Right ventricle myocardium inferior (tissue), 1 donor: ENCODE measurements around the gene CADM2. TPM values are rescaled to one million over a fixed set of nuclear protein-coding genes. Genes with fewer than 3 reads are reported as not detected.
A peak's percentile ranks its signal among the peaks of the same experiment; 100 is the strongest.
"Not testable (repeated sequence)": the region's sequence is repeated elsewhere in the genome, so short reads cannot be mapped to it uniquely, and the experiment has no call there.

Experiments used
- ATAC-seq: fragments of 200-7000 bp; cut with Tn5 transposase; one replicate; pipeline ENCODE4 v1.9.1; 2020; ENCODE audit warnings: mild to moderate bottlenecking, moderate library complexity
- DNase-seq: peaks from one replicate; pipeline ENCODE4 v3.0.0; 2021; ENCODE audit errors: missing footprints
- intact Hi-C: fragments of 100-400 bp; cut with DNase I; formaldehyde crosslinking; loops from one replicate; pipeline ENCODE4 v1.11.0; 2022
- total RNA-seq: library from RNA; stranded (reverse); fragmentation: NEBNext Ultra II Directional; extraction: Animal tissue kit (Norgen Biotek cat#: 25700); gene quantifications from one replicate; pipeline ENCODE4 v1.2.1, GENCODE V29; 2021
- donor health status: DM: no; HTN: yes; CAD: no; lungs with severe emphysema.

Gene CADM2
- total RNA-seq, 1 donor from 2014 or later = 0.76 TPM

DNA sequence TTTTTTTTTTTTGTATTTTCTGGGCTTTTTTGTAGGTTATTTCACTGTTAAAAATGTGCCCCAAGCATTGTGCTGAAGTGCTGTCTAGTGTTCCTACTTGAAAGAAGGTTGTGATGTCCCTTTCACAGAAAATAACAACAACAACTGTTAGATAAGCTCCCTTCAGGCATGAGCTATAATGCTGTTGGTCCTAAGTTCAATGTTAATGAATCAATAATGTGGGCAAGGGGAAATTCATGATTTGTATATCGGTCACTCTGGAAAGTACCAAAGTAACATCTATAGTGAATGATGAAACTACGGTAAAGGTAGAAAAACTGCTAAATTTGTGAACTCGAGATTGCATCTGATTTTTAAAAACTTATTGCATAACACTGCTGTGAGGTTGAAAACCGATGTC is 539.4 kb downstream of the CADM2 start:
- DNase-seq (no peak), ATAC-seq (no peak)
- intact Hi-C loops = no loop called here

DNA sequence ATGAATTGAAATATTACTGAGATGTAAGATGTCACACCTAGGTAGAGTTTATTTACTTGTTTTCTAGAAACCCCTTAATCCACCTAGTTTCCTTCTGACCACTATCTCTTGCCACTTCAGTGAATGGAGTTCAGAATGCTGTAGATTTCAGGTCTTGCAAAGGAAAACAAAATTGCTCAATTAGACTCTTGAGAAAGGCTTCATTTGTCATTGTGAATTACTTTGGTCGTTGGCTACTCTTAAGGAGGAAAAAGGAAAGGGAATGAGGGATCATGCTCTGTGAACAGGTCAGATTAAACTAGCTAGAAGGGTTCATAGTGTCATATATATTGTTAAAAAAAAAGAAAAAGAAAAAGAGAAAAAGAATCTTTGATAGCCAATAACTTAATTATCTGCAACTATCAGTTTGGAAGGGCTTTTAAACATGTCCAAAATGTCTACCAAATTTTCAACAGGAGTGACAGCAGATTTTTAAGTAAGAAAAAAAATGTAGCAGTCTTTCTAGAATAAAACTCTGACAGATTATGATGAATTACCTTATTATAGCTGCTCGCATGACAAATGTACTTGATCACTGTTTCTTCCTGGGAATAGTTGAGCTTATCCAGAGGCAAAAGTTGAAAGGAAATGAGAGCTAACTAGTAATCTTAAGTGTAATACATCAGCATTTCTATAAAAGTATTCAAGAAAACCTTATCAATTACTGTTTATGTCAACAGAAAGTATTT is 543.5 kb downstream of the CADM2 start:
- ATAC-seq = no peak
- intact Hi-C loops = no loop called here
- no peak for DNase-seq

DNA sequence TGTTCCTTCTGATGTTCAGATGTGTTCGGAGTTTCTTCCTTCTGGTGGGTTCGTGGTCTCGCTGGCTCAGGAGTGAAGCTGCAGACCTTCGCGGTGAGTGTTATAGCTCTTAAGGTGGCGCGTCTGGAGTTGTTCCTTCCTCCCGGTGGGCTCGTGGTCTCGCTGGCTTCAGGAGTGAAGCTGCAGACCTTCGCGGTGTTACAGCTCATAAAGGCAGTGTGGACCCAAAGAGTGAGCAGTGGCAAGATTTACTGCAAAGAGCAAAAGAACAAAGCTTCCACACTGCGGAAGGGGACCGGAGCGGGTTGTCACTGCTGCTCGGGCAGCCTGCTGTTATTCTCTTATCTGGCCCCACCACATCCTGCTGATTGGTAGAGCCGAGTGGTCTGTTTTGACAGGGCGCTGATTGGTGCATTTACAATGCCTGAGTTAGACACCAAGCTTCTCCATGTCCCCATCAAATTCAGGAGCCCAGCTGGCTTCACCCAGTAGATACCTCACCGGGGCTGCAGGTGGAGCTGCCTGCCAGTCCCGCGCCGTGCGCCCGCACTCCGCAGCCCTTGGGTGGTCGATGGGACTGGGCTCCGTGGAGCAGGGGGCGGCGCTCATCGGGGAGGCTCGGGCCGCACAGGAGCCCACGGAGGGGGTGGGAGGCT is 545.5 kb downstream of the CADM2 start:
- DNase-seq, intact Hi-C loops, ATAC-seq: not testable (repeated sequence)

DNA sequence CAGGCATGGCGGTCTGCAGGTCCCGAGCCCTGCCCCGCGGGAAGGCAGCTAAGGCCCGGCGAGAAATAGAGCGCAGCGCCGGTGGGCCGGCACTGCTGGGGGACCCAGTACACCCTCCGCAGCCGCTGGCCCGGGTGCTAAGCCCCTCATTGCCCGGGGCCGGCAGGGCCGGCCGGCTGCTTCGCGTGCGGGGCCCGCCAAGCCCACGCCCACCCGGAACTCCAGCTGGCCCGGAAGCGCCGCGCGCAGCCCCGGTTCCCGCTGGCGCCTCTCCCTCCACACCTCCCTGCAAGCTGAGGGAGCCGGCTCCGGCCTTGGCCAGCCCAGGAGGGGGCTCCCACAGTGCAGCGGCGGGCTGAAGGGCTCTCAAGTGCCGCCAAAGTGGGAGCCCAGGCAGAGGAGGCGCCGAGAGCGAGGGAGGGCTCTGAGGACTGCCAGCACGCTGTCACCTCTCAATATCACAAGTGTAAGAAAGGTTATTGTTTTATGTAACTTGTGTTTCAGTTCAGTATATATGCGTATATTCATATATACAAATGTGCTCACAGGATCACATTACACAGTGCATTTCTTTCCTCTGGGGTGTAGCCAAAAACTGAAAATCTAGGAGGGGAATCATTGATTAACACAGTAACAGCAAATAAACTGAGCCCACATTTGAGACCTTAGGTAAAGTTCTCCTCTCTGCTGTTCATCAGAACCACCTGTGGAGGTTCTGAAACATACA is 546.2 kb downstream of the CADM2 start:
- ATAC-seq, intact Hi-C loops, DNase-seq: not testable (repeated sequence)

DNA sequence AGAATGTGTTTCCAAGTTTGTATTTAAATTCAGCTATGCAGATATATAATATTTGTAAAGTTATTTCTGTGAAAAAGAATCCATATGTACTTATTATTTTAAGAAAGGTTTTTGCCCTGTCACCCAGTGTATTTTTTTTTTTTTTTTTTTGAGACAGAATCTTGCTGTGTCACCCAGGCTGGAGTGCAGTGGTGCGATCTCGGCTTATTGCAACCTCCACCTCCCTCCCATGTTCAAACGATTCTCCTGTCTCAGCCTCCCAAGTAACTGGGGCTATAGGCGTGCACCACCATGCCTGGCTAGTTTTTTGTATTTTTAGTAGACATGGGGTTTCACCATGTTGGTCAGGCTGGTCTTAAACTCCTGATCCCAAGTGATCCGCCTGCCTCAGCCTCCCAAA is 548.3 kb downstream of the CADM2 start:
- ATAC-seq, intact Hi-C loops, DNase-seq: not testable (repeated sequence)

DNA sequence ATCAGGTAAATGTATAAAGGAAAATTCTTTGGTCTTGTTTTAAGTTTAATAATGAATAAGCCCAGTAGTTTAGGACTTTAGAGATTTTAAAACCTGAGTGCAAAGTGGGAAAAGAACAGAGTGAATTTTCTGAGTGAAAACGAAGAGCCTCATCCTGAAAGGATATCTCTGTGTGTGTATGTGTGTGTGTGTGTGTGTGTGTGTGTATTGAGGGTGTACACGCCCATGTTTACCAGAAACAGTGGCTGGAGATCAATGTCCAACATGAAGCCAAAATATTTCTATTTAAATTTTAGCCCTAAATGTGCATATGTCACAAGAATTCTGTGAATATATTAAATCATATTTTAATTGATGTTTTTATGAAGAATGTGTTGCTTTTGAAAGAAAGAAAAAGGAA is 549.9 kb downstream of the CADM2 start:
- no peak for DNase-seq
- intact Hi-C loops = no loop called here
- ATAC-seq = no peak

DNA sequence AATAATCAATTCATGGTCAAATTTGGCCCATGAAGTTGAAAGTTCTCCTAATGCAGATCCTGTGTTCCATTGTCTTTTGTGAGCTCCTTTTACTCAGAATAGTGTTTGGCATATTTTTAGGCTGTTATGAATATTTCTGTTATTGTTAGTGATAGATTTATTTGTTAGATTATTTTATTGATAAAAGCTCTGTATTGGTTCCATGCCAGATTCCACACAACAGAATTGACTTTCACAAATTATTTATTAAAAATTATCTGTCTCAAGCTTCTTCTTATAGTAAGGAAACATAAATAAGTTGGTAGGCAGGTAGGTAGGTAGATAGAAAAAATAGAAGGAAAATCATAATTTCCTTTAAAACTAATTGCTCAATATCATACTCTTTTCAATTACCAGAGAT is 557.4 kb downstream of the CADM2 start:
- no peak for DNase-seq
- intact Hi-C loops = no loop called here
- no peak for ATAC-seq

DNA sequence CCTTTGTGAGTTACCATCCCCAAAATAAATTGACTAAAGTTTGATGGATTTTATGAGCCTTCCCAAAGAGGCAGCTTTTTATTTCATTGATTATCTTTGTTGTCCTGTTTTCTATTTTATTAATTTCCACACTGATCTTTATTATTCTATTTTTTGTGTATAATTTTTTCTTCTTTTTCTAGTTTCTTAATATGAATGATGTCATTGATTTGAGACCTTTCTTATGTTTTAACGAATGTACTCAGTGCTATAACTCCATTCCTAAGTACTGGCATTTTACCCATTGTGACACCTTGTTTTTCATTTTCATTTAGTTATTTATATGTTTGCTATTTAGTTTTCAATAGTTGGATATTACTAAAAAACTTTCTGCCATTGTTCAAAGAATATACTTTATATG is 565.3 kb downstream of the CADM2 start:
- intact Hi-C loops = no loop called here
- ATAC-seq = no peak
- no peak for DNase-seq

DNA sequence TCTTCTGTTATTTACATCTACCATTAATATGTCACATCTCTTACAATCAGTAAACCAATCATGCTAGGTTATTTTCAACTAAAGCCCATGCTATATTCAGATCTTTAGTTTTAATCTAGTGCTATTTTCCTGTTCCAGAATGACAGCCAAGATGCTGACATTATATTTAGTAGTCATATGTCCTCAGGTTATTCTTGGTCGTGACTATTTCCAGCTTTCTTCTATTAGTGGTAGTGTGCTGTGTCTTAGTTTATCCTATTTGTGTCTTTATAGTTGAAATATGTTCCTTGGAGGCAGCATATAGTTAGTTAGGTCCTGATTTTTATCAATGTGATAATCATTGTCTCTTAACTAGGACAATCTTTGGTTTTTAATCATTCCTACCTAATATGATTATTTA is 566.5 kb downstream of the CADM2 start:
- ATAC-seq (no peak), DNase-seq (no peak)
- intact Hi-C loops = no loop called here

DNA sequence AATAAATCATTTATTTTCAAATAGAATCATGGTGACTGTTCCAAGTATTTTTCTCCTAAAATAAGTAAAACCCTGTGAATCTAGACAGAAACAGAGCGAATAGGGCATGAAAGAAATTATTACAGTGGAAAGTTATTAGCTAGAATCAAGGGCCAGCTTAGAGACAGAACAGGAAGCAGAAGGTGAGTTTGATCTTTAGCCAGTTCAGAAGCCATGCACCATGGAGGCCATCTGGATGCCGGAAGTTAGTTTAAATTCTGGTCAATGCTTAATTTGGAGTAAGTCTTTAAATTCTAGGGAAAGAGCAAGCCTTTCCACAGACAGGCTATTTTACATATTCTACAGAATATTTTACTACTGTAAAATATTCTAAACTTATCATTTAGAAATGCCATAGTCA is 574.8 kb downstream of the CADM2 start:
- DNase-seq = no peak
- intact Hi-C loops = no loop called here
- ATAC-seq = no peak

DNA sequence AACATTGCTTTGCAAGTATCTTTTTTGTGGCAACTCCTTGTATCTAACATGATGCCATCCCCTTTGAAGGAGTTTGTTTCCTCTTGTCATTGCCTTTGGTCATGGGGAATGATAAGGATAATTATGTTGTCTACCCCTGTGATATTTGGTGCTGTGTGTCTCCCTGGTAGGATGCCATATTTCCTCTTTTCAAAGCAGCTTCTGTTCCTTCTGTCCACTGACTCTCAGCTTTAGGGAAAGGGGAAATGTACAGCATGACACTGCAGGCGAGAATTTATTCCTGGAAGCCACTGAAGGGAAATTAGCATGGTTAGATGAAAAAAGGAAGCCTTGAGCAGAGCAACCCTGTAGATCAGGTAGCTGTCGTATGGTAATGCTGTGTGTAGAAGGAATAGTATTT is 576.7 kb downstream of the CADM2 start:
- ATAC-seq (no peak), DNase-seq (no peak)
- intact Hi-C loops = no loop called here

DNA sequence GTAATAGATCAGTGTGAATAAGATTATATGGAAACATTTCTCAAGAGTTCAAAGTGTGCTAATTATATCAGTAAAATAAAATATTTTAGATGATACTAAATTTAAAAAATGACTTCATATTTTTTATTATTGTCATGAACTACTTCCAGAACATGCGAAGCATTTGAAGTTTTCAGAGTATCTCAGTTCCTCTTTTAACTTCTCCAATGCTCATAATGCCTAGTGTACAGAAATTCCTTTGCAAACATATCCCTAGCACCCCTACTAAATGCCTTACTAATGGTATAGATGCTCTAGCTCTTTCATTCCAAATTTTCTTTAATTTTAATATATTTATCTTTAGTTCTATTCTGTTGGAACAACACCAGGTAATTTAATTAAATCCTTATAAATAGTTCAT is 580.4 kb downstream of the CADM2 start:
- intact Hi-C loops = no loop called here
- DNase-seq = no peak
- ATAC-seq = no peak

DNA sequence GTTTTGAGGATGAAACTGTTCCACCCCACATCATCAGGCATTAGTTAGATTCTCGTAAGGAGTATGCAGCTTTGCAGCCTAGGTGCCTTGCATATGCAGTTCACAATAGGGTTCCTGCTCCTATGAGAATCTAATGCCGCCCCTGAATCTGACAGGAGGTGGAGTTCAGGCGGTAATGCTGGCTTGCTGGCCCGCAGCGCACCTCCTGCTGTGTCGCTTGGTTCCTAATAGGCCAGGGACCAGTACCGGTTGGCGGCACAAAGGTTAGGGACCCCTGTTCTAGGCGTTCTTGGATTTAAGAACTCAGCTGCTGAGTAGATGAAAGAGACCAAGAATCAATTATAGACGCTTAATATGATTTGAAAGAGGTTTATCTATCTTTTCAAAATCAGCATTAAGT is 595.4 kb downstream of the CADM2 start:
- ATAC-seq (no peak), DNase-seq (no peak)
- intact Hi-C loops = no loop called here

DNA sequence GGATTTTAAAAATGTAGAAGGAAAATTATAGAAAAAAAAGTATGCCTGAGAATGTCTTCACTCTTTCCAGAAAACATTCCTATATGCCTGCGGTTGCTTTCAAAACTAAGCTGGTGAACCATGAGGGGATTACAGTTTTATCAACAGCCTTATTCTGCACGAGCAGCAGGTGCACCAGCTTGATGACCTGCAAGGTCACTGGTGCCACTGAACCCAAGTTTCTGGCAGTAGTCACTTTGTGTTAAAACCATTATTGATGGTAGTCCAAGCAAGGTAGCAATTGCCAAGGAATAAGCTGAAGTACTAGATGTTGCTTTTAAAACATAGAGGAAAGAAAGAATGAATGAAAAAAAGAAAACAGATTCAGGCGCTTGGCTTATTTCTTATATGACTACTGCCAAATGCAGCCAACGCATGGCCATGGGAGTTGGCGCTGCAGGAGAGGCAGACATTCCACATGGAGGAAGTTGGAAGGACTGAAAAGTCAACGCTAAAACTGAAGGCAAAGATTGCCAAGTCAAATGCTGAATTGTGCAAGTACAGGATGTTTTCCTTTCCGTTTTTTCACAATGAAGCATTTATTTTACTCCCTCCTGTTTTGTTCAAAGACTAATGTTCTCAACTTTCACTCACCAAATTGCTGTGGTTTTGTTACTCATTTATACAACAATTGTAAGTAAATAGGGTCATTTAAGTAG is 601.4 kb downstream of the CADM2 start:
- ATAC-seq = peak; percentile 84
- intact Hi-C loops = no loop called here
- peak; percentile 83 for DNase-seq

DNA sequence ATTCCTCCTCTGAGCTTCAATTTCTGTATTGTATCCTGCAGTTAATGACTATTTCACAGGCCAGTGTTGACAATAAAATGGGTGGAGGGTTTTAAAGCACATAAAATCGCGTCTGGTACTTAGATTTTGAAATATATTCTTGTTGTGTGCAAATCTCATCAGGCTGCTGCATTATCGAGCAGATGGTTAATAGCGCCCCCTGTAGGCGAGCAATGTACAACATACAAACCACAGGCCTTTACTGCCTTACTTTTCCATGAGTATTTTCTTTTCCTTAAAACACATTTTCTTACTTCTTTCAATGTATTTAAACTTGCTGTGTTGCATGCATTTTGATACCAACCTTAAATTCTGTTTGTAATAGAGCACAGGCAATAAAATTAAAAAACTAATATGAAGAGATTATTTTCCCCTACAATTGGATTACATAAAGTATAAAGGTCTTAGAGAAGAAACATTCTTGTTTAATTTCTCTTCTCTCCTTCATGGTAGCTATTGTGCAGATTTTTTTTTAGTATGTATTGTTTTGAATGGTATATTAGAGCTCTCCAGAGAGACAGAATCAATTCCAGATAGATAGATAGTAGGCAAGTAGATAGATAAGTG is 608.4 kb downstream of the CADM2 start:
- no peak for DNase-seq
- no peak for ATAC-seq
- intact Hi-C loops = no loop called here

DNA sequence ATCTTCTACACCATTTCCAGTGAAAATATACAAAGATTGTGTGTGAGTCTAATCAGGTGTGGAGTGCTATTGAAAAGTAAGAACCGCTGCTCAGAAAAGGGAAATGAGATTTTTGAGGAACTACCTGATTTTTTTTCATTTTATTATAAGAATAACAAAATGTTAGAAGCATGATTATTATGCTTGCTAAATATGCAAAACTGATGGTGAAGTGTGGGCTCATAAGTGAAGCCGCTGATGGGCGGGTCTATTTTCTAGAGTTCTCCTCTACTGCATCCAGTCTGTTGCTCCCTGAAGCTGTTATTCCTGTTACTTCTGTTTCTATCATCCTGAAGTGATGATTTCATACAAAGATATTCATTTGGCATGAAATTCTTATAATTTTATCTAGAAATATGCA is 612.0 kb downstream of the CADM2 start:
- no peak for DNase-seq
- intact Hi-C loops = no loop called here
- no peak for ATAC-seq

DNA sequence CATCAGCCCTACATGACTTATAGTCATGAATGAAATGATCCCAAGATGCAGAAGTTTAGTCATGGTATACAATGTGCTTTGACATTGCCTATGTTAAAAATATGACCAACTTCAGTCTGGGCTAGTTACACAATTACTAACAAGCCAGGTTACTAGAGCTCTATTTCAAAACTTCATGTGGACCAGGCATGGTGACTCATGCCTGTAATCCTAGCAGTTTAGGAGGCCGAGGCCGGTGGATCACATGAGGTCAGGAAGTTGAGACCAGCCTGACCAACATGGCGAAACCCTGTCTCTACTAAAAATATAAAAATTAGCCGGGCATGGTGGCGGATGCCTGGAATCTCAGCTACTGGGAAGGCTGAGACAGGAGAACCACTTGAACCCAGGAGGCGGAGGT is 613.0 kb downstream of the CADM2 start:
- intact Hi-C loops = no loop called here
- DNase-seq (no peak), ATAC-seq (no peak)

DNA sequence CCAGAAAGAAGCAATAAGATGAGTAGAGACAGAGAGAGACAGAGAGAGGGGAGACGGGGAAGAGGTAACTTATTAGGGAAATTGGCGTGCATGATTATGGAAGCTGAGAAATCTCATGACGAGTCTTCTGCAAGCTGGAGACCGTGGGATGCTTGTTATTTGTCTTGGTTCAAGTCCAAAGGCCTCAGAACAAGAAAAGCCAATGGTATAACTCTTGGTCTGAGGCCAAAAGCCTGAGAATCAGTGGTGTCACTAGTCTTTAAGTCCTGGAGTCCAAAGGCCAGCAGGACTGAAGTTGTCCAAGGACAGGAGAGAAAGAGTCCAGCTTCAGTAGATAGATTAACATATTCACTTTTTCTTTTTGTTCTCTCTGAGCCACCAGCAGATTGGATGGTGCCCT is 613.6 kb downstream of the CADM2 start:
- ATAC-seq = no peak
- DNase-seq = no peak
- intact Hi-C loops = no loop called here

DNA sequence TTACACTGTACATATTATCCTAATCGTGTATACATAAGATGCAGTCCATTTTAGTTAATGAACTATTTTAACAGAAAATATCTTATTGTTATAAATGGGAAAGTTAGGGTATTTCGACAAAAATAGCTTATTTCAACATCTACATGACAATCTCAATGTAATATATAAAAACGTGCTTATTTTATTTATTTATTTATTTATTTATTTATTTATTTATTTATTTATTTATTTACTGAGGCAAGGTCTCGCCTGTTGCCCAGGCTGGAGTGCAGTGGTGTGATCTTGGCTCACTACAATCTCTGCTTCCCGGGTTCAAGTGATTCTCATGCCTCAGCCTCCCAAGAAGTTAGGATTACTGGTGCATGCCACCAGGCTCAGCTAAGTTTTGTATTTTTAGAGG is 614.2 kb downstream of the CADM2 start:
- no peak for ATAC-seq
- no peak for DNase-seq
- intact Hi-C loops = no loop called here
